Ammon's horn (tissue), 1 donor: ENCODE data around the gene DIPK1B.
A peak's percentile ranks its signal among the peaks of the same experiment; 100 is the strongest.
"Not testable (repeated sequence)": the region's sequence is repeated elsewhere in the genome, so short reads cannot be mapped to it uniquely, and the experiment has no call there.

Experiments
- DNase-seq: peaks from one replicate; pipeline ENCODE4 v3.0.0-alpha.2; 2016; ENCODE audit warnings: low spot score

The DIPK1B gene

DNA sequence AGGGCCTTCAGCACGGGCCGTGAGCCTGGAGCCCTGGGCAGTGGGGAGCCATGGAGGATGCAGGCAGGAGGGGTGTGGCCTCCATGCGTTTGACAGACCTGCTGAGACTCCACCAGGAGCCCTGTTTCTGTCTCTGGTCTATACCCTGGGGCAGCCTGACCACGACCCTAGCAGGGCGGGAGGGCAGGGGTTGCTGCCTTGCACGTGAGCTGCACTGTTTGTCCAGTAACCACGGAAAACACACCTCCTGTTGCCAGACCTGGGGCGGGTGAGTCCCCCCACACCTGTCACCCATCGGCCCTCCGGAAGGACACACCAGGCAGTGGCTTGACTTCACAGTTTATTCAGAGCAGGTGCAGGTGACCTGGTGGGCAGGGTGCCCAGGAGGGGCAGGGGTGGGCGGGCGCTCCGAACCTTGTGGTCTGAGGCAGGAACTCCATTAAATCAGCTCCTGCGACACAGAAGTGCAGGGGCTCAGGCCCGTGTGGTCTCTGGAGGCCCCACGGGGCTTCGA, 41.7 kb downstream of the DIPK1B start:
- DNase-seq, result no peak

DNA sequence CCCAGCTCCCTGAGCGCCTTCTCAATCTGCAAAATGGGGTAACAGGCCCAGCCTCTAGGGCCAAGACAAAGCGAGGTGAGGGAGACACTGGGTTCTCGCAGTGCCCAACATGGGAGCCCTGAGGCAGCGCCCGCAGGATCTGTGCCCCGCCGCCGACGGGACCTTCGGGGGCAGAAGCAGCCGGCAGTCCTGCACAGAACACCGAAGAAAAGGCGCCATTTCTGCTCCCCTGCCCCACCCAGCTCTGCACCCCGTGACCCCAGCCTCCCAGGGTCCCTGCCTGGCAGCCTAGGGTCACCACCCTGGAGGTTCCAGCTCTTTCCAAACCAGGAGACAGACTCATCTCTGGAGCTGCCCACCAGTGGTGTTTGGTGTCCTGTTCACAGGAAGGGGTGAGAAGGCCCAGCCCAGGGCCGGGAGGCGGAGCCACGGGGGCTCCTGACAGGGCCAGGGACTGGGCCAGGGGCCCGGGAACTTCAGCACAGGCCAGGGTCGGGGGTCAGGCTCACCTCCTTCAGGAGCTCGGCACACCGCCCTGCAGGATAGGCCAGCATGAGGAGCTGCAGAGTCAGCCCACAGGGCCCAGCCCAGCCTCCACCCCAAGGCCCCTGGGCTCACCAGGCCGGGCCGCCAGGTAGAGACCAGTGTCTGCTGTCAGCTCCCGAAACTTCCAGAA, 42.4 kb downstream of the DIPK1B start:
- DNase-seq, result no peak

DNA sequence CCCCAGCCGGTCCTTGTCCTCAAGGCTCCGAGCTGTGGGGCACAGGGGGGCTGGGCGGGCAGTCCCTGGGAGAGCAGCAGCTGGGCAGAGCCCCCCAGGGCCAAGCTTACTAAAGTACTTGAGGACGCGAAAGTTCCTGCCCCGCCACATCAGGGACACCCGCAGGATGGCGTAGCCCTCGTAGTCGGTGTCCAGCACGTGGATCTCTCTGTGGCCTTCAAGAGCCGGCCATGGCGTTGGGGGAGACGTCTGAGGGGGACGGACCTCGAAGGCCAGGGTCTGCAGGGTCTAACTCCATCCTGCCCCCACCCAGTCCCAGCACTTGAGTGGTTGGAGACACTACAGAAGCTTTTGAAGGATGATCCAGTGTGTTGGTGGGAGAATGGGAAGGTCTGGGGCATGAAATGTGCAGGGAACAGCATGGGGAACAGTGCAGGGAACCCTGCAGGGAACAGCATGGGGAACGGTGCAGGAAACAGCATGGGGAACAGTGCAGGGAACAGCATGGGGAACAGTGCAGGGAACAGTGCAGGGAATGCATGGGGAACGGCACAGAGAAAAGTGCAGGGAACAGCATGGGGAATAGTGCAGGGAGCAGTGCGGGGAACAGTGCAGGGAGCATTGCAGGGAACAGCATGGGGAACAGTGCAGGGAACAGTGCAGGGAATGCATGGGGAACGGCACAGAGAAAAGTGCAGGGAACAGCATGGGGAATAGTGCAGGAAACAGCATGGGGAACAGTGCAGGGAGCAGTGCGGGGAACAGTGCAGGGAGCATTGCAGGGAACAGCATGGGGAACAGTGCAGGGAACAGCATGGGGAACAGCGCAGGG, 43.1 kb downstream of the DIPK1B start:
- DNase-seq, result not testable (repeated sequence)

DNA sequence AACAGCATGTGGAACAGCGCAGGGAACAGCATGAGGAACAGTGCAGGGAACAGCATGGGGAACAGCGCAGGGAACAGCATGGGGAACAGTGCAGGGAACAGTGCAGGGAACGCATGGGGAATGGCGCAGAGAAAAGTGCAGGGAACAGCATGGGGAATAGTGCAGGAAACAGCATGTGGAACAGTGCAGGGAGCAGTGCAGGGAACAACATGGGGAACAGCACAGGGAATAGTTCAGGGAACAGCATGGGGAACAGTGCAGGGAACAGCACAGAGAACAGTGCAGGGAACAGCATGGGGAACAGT, 43.7 kb downstream of the DIPK1B start:
- no peak for DNase-seq

DNA sequence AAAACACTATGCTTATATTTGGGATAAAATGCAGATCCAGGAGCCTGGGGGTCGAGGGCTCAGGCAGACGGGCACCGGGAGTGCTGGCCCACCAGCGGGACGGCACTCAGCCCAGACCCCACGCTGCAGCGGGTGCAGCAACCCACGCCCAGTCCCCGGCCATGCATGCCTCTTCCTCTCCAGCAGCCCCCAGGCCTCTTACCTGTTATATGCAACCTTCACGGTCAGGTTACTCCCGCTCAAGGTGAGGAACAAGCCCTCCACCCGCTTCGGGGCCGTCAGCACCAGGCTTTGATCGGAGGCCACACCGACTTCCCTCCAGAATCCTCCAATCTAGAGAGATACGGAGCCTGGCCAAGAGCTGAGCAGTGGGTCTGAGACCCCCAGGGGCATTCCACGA, 44.5 kb downstream of the DIPK1B start:
- DNase-seq, result no peak

DNA sequence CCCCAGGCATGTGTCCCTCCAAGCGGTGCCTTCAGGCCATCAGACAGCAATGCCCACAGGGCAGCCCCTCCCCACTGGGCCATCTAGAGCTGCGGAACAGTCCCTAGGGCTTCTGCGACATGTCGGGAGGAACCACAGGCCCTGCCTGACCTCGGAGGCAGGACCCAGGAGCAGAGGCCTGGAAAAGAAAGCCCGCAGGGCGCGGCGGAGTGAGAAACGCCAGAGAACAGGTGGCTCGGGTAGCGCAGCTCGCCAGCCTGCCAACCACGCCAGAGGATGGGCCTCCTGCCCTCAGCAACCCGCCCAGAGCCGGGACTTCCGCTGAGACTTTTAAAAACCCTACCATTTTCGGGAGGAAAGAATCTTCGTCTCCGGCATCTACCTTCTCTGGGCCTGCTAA, 45.0 kb downstream of the DIPK1B start:
- no peak for DNase-seq

DNA sequence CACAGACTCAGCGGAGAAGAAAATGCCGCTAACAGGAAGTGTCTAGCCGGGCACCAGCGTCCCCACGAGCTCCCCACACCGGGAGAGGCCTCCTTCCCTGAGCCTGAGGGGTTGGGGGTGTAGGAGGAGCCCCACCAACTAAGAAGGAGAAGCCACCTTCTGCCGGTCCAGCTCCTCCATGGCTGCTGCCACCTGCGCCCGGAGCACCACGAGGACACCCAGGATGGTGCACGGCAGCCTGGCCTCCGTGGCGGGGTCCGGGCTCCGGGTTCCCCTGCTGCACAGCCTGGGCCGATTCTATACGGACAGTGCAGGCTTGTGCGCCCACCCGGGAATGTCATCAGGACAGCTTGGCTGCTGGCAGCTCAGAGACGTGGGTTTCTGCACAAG, 45.4 kb downstream of the DIPK1B start:
- DNase-seq, result no peak

DNA sequence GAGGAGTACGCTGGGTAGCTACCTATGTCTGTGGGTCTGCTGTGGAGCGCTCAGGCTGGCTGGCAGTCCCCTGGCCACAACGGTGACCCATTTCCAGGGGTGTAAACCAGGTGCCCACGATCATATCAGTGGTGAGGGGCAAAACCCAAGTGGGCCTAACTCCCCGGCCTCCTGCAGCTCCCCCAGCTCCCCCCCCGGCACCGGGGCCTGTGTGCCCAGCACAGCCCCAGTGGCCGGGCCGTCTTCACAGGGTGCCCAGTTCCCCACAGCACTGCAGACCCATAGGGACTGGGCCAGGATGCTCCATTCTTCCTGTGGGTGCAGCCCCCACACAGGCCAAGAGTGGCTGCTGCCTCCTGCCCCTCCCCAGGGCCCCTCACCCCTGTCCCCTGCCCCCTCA, 46.6 kb downstream of the DIPK1B start:
- no peak for DNase-seq

DNA sequence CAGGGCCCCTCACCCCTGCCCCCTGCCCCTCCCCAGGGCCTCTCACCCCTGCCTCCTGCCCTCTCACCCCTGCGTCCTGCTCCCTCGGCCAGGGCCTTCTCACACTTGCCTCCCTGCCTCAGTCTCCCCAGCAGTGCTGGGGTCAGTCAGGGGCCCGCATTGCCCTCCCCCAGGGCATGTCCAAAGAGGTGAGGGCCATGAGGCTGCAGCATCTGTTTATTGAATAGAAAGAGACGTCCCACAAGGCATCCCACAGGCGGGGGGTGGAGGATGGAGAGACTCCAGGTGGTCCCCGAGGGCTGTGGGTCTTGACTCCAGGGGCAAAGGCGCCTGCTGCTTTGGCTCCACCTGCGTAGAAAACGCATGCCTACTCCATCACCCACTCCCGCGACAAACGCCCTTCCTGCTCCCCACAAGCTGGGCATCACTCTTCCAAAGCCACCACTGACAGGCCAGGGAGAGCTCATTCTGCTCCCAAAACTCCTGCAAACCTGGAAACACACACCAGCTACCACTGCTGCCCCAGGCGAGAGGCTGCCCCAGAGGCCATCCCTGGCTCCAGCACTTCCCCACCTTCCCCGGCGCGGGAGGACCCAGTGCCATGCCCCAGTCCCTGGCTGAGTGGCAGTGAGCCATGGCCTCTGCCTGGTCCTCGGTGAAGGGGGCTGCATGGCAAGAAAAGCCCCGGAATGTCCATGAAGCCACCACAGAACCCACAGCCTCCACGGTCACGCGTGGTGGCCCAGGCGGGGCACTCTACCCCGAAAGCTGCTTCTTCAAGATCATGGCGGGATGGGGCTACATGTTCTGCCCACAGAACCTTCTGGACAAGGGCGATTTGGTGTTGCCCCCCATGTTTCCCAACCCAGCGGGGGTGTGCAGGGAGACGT, 47.3 kb downstream of the DIPK1B start:
- DNase-seq, result no peak

DNA sequence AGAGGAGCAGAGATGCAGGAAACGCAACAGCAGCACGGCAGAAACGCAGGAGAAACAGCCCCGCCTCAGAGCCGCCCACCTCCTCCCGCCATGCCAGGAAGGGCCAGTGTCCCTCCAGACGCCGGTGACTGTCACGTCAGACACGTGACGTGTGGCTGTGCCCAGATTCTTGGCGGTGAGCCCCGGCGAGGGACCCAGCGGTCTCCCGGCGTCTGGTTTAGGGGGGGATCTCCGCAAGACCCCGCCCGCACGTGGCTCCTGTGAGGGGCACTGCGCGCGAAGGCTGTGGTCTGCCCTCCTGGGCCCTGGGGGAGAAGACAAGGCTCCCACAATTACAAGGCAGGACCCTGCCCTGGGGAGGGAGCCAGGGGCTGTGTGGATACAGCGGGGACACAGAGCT, 48.1 kb downstream of the DIPK1B start:
- DNase-seq, result no peak

DNA sequence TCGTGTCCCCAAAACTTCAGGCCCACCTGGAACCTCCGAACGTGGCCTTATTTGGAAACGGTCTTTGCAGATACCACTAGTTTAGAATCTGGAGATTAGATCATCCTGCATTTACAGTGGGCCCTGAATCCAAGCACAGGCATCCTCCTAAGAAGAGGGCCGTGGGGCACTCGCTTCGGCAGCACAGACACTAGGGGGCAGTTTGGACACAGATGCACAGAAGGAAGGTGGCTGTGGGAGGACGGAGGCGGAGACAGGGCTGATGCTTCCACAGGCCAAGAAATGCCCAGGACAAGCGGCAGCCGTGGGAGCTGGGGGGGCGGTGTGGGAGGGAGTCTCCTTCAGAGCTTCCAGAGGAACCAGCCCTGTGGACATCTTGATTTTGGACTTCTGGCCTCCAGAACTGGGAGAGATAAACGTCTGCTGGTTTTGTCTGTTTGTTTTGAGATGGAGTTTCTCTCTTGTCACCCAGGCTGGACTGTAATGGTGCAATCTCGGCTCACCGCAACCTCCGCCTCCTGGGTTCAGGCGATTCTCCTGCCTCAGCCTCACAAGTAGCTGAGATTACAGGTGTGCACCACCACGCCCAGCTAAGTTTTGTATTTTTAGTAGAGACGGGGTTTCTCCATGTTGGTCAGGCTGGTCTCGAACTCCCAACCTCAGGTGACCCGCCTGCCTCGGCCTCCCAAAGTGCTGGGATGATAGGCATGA, 48.6 kb downstream of the DIPK1B start:
- peak; percentile 79 for DNase-seq

DNA sequence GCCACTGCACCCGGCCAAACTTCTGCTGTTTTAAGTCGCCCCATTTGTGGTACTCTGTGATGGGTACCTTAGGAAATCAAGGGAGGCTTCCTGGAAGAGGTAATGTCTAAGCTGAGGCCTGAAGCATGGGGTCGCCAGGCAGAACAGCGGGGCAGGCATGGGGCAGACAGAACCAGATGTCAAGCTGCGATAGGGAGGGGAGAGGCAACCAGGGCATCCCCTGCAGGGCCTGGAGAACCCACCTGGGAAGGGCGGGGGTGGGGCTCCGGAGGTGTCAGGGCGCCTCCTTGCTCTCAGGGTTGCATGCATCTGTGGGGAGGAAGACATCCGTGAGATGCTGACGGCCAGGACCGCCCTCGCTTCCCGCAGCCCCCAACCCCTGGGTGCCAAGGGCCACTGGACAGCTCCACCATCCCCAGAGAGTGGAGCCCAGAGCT, 49.2 kb downstream of the DIPK1B start:
- DNase-seq, result no peak

DNA sequence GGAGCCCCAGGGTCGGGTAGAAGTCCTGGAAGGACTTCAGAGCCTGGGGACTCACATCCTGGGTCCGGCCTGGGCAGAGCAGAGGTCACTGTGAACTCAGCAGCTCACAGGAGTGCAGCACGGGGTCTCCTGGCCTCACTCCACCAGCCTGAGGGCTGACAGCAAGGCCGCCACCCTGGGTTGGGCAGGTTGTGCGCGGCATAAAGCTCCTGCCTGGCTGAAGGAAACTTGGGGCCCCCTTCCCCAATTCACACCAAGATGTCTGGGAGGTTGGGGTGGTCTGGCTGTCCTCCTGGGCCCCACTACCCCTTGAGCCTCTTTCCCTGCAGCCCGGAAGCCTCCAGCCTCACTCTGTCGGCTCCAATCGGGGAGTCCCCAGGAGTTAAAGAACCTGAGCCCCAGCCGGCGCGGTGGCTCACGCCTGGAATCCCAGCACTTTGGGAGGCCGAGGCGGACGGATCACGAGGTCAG, 49.9 kb downstream of the DIPK1B start:
- no peak for DNase-seq

DNA sequence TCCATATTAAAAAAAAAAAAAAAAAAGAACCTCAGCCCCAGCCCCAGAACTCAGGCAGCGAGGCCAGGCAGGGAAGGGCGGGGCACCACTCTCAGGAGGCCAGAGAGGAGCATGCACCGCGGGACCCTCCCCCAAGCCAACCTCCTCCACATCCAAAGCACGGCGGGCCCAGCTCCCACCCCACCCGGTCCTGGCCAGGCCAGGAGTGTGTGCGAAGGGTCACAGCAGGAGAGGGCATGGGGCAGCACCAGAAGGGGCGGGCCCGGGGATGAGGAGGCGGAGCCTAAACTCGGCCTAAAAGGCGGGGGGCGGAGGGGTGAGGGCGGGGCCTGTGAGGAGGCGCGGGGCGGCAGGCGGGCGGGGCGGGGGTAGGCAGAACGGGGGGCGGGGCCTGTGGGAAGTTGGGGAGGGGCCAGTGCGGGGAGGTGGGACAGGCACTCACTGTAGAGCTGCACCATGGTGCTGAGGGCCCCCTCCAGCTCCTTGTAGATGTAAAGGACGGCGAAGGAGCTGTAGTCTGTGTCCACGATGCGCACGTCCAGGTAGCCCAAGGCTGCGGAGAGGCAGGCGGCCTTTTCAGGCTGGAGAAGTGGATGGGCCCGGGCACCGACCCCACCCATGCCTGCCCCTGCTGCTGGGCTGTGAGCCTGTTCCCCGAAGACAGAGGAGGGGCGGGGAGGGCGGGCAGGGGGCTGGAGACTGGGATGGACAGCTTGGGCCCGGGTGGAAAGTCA, 50.7 kb downstream of the DIPK1B start:
- DNase-seq, result no peak

DNA sequence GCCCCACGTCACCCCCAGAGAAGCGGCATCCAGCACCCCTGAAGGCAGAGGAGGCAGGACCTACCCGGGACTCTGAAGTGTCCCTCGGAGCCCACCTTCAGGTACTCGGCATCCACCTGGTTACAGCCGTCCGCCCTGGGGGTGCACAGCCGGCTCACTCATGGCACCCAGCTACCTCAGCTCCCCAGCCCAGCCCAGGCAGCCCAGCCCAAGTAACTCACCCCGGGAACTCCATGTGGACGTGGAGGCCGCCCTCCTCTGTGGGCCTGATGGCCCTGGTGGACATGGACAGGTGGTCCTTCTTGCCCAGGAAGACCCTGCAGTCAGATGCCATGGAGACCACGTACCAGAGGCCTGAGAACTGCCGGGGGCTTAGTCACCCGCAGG, 51.3 kb downstream of the DIPK1B start:
- no peak for DNase-seq

DNA sequence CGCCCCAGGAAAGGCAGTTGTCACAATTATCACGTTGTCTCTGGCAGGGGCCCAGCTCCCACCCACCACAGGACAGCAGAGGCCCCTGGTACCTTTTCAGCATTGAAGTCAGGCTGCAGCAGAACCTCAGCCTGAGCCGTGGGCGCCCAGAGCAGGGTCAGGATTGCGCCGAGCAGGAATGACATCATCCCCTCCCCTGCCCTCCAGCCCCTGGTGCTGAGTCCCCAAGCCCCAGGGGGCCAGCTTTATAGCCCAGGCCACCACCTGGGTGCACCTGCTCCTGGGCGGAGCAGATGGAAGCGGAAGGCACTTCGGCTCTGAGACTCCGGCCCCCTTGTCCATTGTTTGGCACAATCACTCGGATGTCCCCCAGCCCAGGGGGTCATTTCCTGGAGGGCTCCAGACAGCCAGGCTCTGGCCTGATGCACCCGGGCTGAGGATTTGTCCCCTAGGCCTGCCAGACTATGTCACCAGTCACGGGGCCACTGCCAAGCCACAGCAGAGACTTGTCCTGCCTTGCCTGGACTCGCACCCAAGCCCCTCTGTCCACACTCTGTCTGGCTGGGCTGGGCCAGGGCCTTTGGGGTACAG, 52.0 kb downstream of the DIPK1B start, which contains the start of gene LCN15:
LCN15 (minus strand) TSS at position 218 of the 591 bp plus-strand sequence; CDS start at position 188, 30 bp downstream.
- DNase-seq, result no peak

DNA sequence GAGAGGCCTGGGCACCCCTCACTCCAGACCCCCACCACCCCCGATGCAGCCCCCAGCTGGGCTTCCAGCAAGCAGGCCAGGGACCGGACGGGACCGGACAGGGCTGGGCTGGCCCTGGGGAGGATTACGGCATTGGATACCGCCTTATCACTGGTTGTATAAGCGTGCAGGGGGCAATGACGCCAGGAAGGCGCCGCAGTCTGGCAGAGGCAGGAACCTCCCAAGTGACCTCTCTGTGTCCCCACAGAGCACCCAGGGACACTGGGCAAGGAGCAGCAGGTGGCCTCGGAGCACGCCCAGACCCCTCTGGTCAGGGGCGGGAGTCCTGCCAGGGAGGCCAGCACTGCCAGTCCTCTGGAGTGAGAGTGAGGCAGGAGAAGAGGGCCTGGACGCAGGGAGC, 52.7 kb downstream of the DIPK1B start:
- DNase-seq, result no peak

DNA sequence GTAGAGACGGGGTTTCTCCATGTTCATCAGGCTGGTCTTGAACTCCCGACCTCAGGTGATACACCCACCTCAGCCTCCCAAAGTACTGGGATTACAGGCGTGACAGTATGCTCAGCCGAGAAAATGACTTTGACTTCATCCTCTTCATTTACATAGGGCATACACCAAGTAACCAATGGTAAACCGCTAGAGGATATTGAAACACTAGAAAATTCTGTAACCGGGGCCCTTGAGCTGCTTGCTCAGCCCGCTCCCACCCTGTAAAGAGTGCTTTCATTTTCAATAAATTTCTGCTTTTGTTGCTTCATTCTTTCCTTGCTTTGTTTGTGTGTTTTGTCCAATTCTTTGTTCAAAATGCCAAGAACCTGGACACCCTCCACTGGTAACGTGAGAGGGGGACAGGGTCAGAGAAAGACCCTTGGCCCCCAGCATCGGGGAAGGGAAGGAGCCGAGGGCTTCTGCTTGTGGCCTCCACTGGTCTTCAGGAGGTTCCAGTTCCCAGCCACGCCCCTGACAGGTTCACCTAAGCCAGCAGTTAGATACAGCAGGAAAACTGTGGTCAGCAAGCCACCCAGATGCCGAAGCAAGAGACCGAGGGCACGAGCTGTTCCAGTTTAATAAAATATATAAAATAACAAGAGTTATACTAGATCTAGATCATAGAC, 53.5 kb downstream of the DIPK1B start:
- DNase-seq, result not testable (repeated sequence)

DNA sequence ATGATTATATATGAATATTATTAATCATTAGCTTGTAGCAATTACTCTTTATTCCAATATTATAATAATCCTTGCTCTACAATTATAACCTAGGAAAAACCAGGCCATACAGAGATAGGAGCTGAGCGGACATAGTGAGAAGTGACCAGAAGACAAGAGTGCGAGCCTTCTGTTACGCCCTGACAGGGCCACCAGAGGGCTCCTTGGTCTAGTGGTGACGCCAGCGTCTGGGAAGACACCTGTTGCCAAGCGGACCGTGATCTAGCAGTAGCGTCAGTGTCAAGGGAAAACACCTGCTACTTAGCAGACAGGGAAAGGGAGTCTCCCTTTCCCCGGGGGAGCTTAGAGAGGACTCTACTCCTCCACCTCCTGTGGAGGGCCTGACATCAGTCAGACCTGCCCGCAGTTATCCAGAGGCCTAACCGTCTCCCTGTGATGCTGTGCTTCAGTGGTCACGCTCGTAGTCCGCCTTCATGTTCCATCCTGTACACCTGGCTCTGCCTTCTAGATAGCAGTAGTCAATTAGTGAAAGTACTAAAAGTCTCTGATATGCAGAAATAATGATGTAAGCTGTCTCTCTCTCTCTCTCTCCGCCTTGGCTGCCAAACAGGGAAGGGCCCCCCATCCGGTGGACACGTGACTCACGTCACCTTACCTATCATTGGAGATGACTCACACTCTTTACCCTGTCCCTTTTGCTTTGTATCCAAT, 54.2 kb downstream of the DIPK1B start:
- peak; percentile 66 for DNase-seq
